H9 (cell line): Measurements from ENCODE around the gene PAPLN. TPM values are rescaled to one million over a fixed set of nuclear protein-coding genes. Genes with fewer than 3 reads are reported as not detected.

ENCODE experiments used
- DNase-seq: peaks from one replicate; pipeline ENCODE4 v3.0.0-alpha.2; 2017
- H2AFZ ChIP-seq: one replicate; pipeline ENCODE4 v1.6.1; 2013; ENCODE audit warnings: mild to moderate bottlenecking, low read length, control low read depth, moderate library complexity
- H2AK5ac ChIP-seq: 2 replicates; pipeline ENCODE4 v1.6.1; 2013; ENCODE audit warnings: low read length, control low read depth, mixed read lengths; ENCODE audit not compliant: insufficient read length
- H2BK120ac ChIP-seq: one replicate; pipeline ENCODE4 v1.6.1; 2013; ENCODE audit warnings: low read depth, mild to moderate bottlenecking, low read length, control low read depth, inconsistent platforms; ENCODE audit not compliant: poor library complexity, severe bottlenecking
- H2BK12ac ChIP-seq: 2 replicates; pipeline ENCODE4 v1.6.1; 2013; ENCODE audit warnings: low read length, control low read depth, mixed read lengths, low read depth; ENCODE audit not compliant: insufficient read length
- H2BK15ac ChIP-seq: 2 replicates; pipeline ENCODE4 v1.6.1; 2013; ENCODE audit warnings: low read depth, low read length, control low read depth
- H2BK20ac ChIP-seq: one replicate; pipeline ENCODE4 v1.6.1; 2013; ENCODE audit warnings: low read depth, mild to moderate bottlenecking, low read length, control low read depth, inconsistent platforms; ENCODE audit not compliant: poor library complexity, severe bottlenecking
- H2BK5ac ChIP-seq: 2 replicates; pipeline ENCODE4 v1.6.1; 2013; ENCODE audit warnings: low read length, control low read depth, mixed read lengths; ENCODE audit not compliant: insufficient read length
- H3K14ac ChIP-seq: 2 replicates; pipeline ENCODE4 v1.6.1; 2013; ENCODE audit warnings: low read length, control low read depth; ENCODE audit not compliant: insufficient read depth
- H3K18ac ChIP-seq: 2 replicates; pipeline ENCODE4 v1.6.1; 2013; ENCODE audit warnings: low read depth, mild to moderate bottlenecking, mixed read lengths, low read length, control low read depth; ENCODE audit not compliant: insufficient read length
- H3K23ac ChIP-seq: 2 replicates; pipeline ENCODE4 v1.6.1; 2013; ENCODE audit warnings: low read length, control low read depth, mixed read lengths, low read depth; ENCODE audit not compliant: insufficient read length
- H3K23me2 ChIP-seq: 2 replicates; pipeline ENCODE4 v1.6.1; 2013; ENCODE audit warnings: low read depth, mild to moderate bottlenecking, mixed read lengths, low read length, control low read depth; ENCODE audit not compliant: insufficient read length, poor library complexity, severe bottlenecking
- H3K27ac ChIP-seq: 2 replicates; pipeline ENCODE4 v1.5.1; 2013; ENCODE audit warnings: low read length, control low read depth, mixed read lengths, low read depth; ENCODE audit not compliant: insufficient read length
- H3K27me3 ChIP-seq: 2 replicates; pipeline ENCODE4 v1.6.1; 2013; ENCODE audit warnings: low read length, control low read depth, inconsistent platforms; ENCODE audit not compliant: insufficient read depth
- H3K4ac ChIP-seq: 2 replicates; pipeline ENCODE4 v1.6.1; 2013; ENCODE audit warnings: low read depth, mild to moderate bottlenecking, control low read depth, inconsistent platforms, low read length, moderate library complexity
- H3K4me1 ChIP-seq: 2 replicates; pipeline ENCODE4 v1.6.1; 2013; ENCODE audit warnings: low read length, control low read depth, inconsistent platforms; ENCODE audit not compliant: insufficient read depth
- H3K4me2 ChIP-seq: 2 replicates; pipeline ENCODE4 v1.6.1; 2013; ENCODE audit warnings: low read length, control low read depth, mixed read lengths; ENCODE audit not compliant: insufficient read length, insufficient read depth
- H3K56ac ChIP-seq: 2 replicates; pipeline ENCODE4 v1.6.1; 2013; ENCODE audit warnings: low read depth, mild to moderate bottlenecking, mixed read lengths, low read length, control low read depth; ENCODE audit not compliant: insufficient read length
- H3K79me1 ChIP-seq: 2 replicates; pipeline ENCODE4 v1.6.1; 2013; ENCODE audit warnings: low read depth, mild to moderate bottlenecking, moderate library complexity, low read length, control low read depth, inconsistent platforms; ENCODE audit not compliant: insufficient read depth, poor library complexity, severe bottlenecking
- H3K79me2 ChIP-seq: 2 replicates; pipeline ENCODE4 v1.6.1; 2013; ENCODE audit warnings: low read length, control low read depth, inconsistent platforms; ENCODE audit not compliant: insufficient read depth
- H3K9ac ChIP-seq: 2 replicates; pipeline ENCODE4 v1.6.1; 2013; ENCODE audit warnings: low read length, control low read depth, mixed read lengths; ENCODE audit not compliant: insufficient read length; ENCODE audit errors: extremely low read depth
- H3K9me3 ChIP-seq: one replicate; pipeline ENCODE4 v1.6.1; 2013; ENCODE audit warnings: low read depth, low read length, inconsistent platforms; ENCODE audit not compliant: control insufficient read depth
- H3T11ph ChIP-seq: one replicate; pipeline ENCODE4 v1.6.1; 2013; ENCODE audit warnings: mild to moderate bottlenecking, low read length, control low read depth, inconsistent platforms
- H4K20me1 ChIP-seq: one replicate; pipeline ENCODE4 v1.6.1; 2013; ENCODE audit not compliant: control insufficient read depth, insufficient read length, insufficient read depth
- H4K5ac ChIP-seq: 2 replicates; pipeline ENCODE4 v1.6.1; 2013; ENCODE audit warnings: low read depth, mild to moderate bottlenecking, mixed read lengths, low read length, control low read depth; ENCODE audit not compliant: insufficient read length
- H4K8ac ChIP-seq: replicated peaks from 2 replicates; pipeline ENCODE4 v1.6.1; 2013; ENCODE audit warnings: low read length, control low read depth, mixed read lengths, low read depth; ENCODE audit not compliant: insufficient read length
- H4K91ac ChIP-seq: 2 replicates; pipeline ENCODE4 v1.6.1; 2013; ENCODE audit warnings: low read depth, mild to moderate bottlenecking, moderate library complexity, mixed read lengths, low read length, control low read depth; ENCODE audit not compliant: insufficient read length
- H3K27ac Mint-ChIP-seq, 3 experiments: 2 replicates in 2 of 3; 3 replicates in 1 of 3; pipeline ENCODE4 v1.8.0; 2020 to 2021; ENCODE audit warnings: mixed read lengths in 3 of 3, mild to moderate bottlenecking in 1 of 3, moderate library complexity in 1 of 3
- H3K27me3 Mint-ChIP-seq: 2 replicates; pipeline ENCODE4 v1.8.0; 2021; ENCODE audit warnings: low read depth, mild to moderate bottlenecking, moderate library complexity, mixed read lengths
- H3K36me3 Mint-ChIP-seq, 3 experiments: 2 replicates in 2 of 3; 3 replicates in 1 of 3; pipeline ENCODE4 v1.8.0; 2020 to 2021; ENCODE audit warnings: low read depth in 3 of 3, mixed read lengths in 3 of 3; ENCODE audit not compliant: insufficient read depth in 1 of 3
- H3K4me1 Mint-ChIP-seq, 2 experiments: 2 replicates each; pipeline ENCODE4 v1.8.0; 2020; ENCODE audit warnings: mixed read lengths in 2 of 2
- H3K4me3 Mint-ChIP-seq, 2 experiments: 2 replicates in 1 of 2; 3 replicates in 1 of 2; pipeline ENCODE4 v1.8.0; 2020 to 2021; ENCODE audit warnings: mild to moderate bottlenecking in 2 of 2, mixed read lengths in 2 of 2, moderate library complexity in 1 of 2
- H3K9me3 Mint-ChIP-seq, 2 experiments: 2 replicates in 1 of 2; 3 replicates in 1 of 2; pipeline ENCODE4 v1.8.0; 2020; ENCODE audit warnings: mild to moderate bottlenecking in 2 of 2, mixed read lengths in 2 of 2, moderate library complexity in 1 of 2
- whole genome bisulfite sequencing: extraction: QIAGEN DNeasy Blood & Tissue Kit; methylation state at CpG from one replicate; pipeline ENCODE4 v1.1.7; 2013; ENCODE audit warnings: missing lambda C conversion rate, low lambda C conversion rate, mixed read lengths; ENCODE audit not compliant: insufficient read length; ENCODE audit errors: extremely low coverage; 5-methylcytosine and 5-hydroxymethylcytosine counted together
- total RNA-seq: library from RNA; stranded (reverse); gene quantifications from 2 replicates; pipeline ENCODE4 v1.2.1, GENCODE V29; 2021
- TF ChIP-seq, protein P1 (sequence below): fragments of 200-600 bp; sonication (generic); conservative IDR thresholded peaks from 3 replicates; pipeline ENCODE4 v1.8.0; 2021; ENCODE audit warnings: antibody characterized with exemption, mild to moderate bottlenecking

PAPLN gene
- total RNA-seq, 1 experiment from 2014 or later: 8.5 TPM

GRCh38 chr14:73233564-73233963 is 3.7 kb upstream of the PAPLN start:
- H3K4me3 Mint-ChIP-seq: no peak overlapping the region
- H2BK20ac ChIP-seq: no peak overlapping the region
- H2BK15ac ChIP-seq: no peak overlapping the region
- no peak overlapping the region for H4K91ac ChIP-seq
- H3K27me3 ChIP-seq: peaks cover 11% of the 10 kb centered on the region; the same call in 1 of the 2 replicates
- no peaks in the 10 kb centered on the region for H4K20me1 ChIP-seq
- H3K56ac ChIP-seq: no peak overlapping the region
- no peak overlapping the region for H3T11ph ChIP-seq
- no peaks in the 10 kb centered on the region for H3K9me3 ChIP-seq
- peaks cover 0 to 2% (median 0%) of the 10 kb centered on the region in 3 experiments; a peak in 2 of 7 replicates for H3K36me3 Mint-ChIP-seq
- H2BK5ac ChIP-seq: no peak overlapping the region
- peaks cover 16% of the 10 kb centered on the region for H3K23me2 ChIP-seq
- H2BK120ac ChIP-seq: no peak overlapping the region
- no peaks in the 10 kb centered on the region for H3K9me3 Mint-ChIP-seq
- H3K4me2 ChIP-seq: no peak overlapping the region
- H3K79me1 ChIP-seq: no peaks in the 10 kb centered on the region
- no peak overlapping the region for H2AK5ac ChIP-seq
- H2AFZ ChIP-seq: no peak overlapping the region
- no peak overlapping the region for H3K4ac ChIP-seq
- no peak overlapping the region for H3K23ac ChIP-seq
- H3K4me1 Mint-ChIP-seq: peaks cover 53 to 59% of the 10 kb centered on the region in 2 experiments
- no peak overlapping the region for H4K5ac ChIP-seq
- no peak overlapping the region for H3K27ac ChIP-seq
- H3K27ac Mint-ChIP-seq: no peak overlapping the region
- no peak overlapping the region for H3K14ac ChIP-seq
- no peak for DNase-seq
- peaks cover 41% of the 10 kb centered on the region for H3K27me3 Mint-ChIP-seq
- TF ChIP-seq, protein P1, sequence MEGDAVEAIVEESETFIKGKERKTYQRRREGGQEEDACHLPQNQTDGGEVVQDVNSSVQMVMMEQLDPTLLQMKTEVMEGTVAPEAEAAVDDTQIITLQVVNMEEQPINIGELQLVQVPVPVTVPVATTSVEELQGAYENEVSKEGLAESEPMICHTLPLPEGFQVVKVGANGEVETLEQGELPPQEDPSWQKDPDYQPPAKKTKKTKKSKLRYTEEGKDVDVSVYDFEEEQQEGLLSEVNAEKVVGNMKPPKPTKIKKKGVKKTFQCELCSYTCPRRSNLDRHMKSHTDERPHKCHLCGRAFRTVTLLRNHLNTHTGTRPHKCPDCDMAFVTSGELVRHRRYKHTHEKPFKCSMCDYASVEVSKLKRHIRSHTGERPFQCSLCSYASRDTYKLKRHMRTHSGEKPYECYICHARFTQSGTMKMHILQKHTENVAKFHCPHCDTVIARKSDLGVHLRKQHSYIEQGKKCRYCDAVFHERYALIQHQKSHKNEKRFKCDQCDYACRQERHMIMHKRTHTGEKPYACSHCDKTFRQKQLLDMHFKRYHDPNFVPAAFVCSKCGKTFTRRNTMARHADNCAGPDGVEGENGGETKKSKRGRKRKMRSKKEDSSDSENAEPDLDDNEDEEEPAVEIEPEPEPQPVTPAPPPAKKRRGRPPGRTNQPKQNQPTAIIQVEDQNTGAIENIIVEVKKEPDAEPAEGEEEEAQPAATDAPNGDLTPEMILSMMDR: no peak
- H2BK12ac ChIP-seq: no peak overlapping the region
- WGBS: no CpG with 5 or more reads among the region's 10 CpGs
- peaks cover 7% of the 10 kb centered on the region; the same call in 1 of the 2 replicates for H3K4me1 ChIP-seq
- no peak overlapping the region for H3K18ac ChIP-seq
- H3K9ac ChIP-seq: no peak overlapping the region
- H4K8ac ChIP-seq: no peak overlapping the region
- no peaks in the 10 kb centered on the region for H3K79me2 ChIP-seq
